Upper lobe of right lung (tissue), 1 donor: Measurements from ENCODE around the gene MTG2. TPM values are rescaled to one million over a fixed set of nuclear protein-coding genes. Genes with fewer than 3 reads are reported as not detected.

Experiments
- ATAC-seq: fragments of 200-7000 bp; cut with Tn5 transposase; one replicate; pipeline ENCODE4 v1.9.1; 2020; ENCODE audit warnings: mild to moderate bottlenecking, moderate library complexity
- DNase-seq: peaks from one replicate; pipeline ENCODE4 v3.0.0-alpha.2; 2020
- H3K27ac ChIP-seq: fragments of 200-600 bp; one replicate; pipeline ENCODE4 v1.8.0; 2022
- H3K27me3 ChIP-seq: fragments of 200-600 bp; one replicate; pipeline ENCODE4 v1.8.0; 2022; ENCODE audit warnings: mild to moderate bottlenecking
- H3K36me3 ChIP-seq: fragments of 200-600 bp; one replicate; pipeline ENCODE4 v1.8.0; 2022
- H3K4me1 ChIP-seq: fragments of 200-600 bp; one replicate; pipeline ENCODE4 v1.8.0; 2022
- H3K4me3 ChIP-seq: fragments of 200-600 bp; one replicate; pipeline ENCODE4 v1.8.0; 2022; ENCODE audit warnings: mild to moderate bottlenecking
- H3K9me3 ChIP-seq: fragments of 200-600 bp; one replicate; pipeline ENCODE4 v1.8.0; 2022
- CTCF ChIP-seq: fragments of 200-600 bp; IDR thresholded peaks from one replicate; pipeline ENCODE4 v1.8.0; 2022; ENCODE audit warnings: antibody characterized with exemption
- intact Hi-C: fragments of 100-400 bp; cut with DNase I; formaldehyde crosslinking; loops from one replicate; pipeline ENCODE4 v1.11.0; 2022
- total RNA-seq: library from RNA; stranded (reverse); fragmentation: NEBNext Ultra II Directional; extraction: Animal tissue kit (Norgen Biotek cat#: 25700); gene quantifications from one replicate; pipeline ENCODE4 v1.2.1, GENCODE V29; 2021
- donor health status: DM: no; HTN: yes; CAD: no; lungs with severe emphysema.

The MTG2 gene
- total RNA-seq, 1 donor from 2014 or later: 26.5 TPM

- intact Hi-C loops: no loop called here
- ATAC-seq (no peak), DNase-seq (no peak)
- no peaks in the 10 kb centered on the region for H3K9me3 ChIP-seq
- no peaks in the 10 kb centered on the region for H3K27me3 ChIP-seq
- no peaks in the 10 kb centered on the region for H3K36me3 ChIP-seq
- H3K4me1 ChIP-seq: peaks cover 28% of the 10 kb centered on the region
- H3K27ac ChIP-seq: peak overlapping the region; percentile 55
- TF ChIP-seq CTCF: no peak
- no peak overlapping the region for H3K4me3 ChIP-seq
These were observed 33.9 kb upstream of the MTG2 start for GRCh38 chr20:62148908-62149314.

- Histone ChIP-seq H3K9me3 (no peaks in the 10 kb centered on the region), H3K27me3 (no peaks in the 10 kb centered on the region), H3K36me3 (no peaks in the 10 kb centered on the region), H3K27ac (no peak overlapping the region), H3K4me1 (peaks cover 25% of the 10 kb centered on the region), H3K4me3 (no peak overlapping the region)
- intact Hi-C loops: no loop called here
- ATAC-seq (peak; percentile 53), DNase-seq (no peak)
- TF ChIP-seq CTCF: no peak
These were observed 33.1 kb upstream of the MTG2 start for GRCh38 chr20:62149532-62150309.

- H3K4me1 ChIP-seq: peaks cover 19% of the 10 kb centered on the region
- no peak overlapping the region for H3K27ac ChIP-seq
- DNase-seq: no peak
- ATAC-seq: no peak
- no peaks in the 10 kb centered on the region for H3K9me3 ChIP-seq
- intact Hi-C loops: no loop called here
- H3K4me3 ChIP-seq: no peak overlapping the region
- no peaks in the 10 kb centered on the region for H3K27me3 ChIP-seq
- H3K36me3 ChIP-seq: no peaks in the 10 kb centered on the region
- TF ChIP-seq CTCF: no peak
These were observed 32.6 kb upstream of the MTG2 start for GRCh38 chr20:62150310-62150575.

GRCh38 chr20:62151225-62151624, 31.6 kb upstream of the MTG2 start:
- H3K27me3 ChIP-seq: no peaks in the 10 kb centered on the region
- intact Hi-C loops: no loop called here
- H3K27ac ChIP-seq: no peak overlapping the region
- no peak for TF ChIP-seq CTCF
- no peak for ATAC-seq
- DNase-seq: no peak
- no peaks in the 10 kb centered on the region for H3K36me3 ChIP-seq
- H3K4me3 ChIP-seq: no peak overlapping the region
- no peaks in the 10 kb centered on the region for H3K9me3 ChIP-seq
- peaks cover 19% of the 10 kb centered on the region for H3K4me1 ChIP-seq

GRCh38 chr20:62151835-62152364, 30.9 kb upstream of the MTG2 start:
- H3K27me3 ChIP-seq: no peaks in the 10 kb centered on the region
- H3K27ac ChIP-seq: no peak overlapping the region
- H3K9me3 ChIP-seq: no peaks in the 10 kb centered on the region
- DNase-seq (no peak), ATAC-seq (no peak)
- TF ChIP-seq CTCF: no peak
- H3K4me3 ChIP-seq: no peak overlapping the region
- intact Hi-C loops: no loop called here
- H3K4me1 ChIP-seq: peaks cover 24% of the 10 kb centered on the region
- H3K36me3 ChIP-seq: no peaks in the 10 kb centered on the region
